Stomach (tissue), 9 donors: Measurements from ENCODE around the gene MPST. TPM values are rescaled to one million over a fixed set of nuclear protein-coding genes. Genes with fewer than 3 reads are reported as not detected.

Source experiments
- DNase-seq, 2 donors: peaks; one replicate each; pipeline versions ENCODE4 v3.0.0 to v3.0.0-alpha.2; 2013 to 2019
- H3K27ac ChIP-seq, 5 donors: fragments of 200-600 bp in 4 of 5; sonication (generic) in 4 of 5; one replicate each; pipeline ENCODE4 v1.5.1; 2013 to 2019; ENCODE audit warnings: mild to moderate bottlenecking in 1 of 5, moderate library complexity in 1 of 5
- H3K27me3 ChIP-seq, 3 donors: fragments of 200-600 bp; sonication (generic); one replicate each; pipeline ENCODE4 v1.5.1; 2017 to 2019; ENCODE audit warnings: mixed run types in 1 of 3
- H3K36me3 ChIP-seq, 4 donors: fragments of 200-600 bp; sonication (generic); 1 replicate in 3 of 4; 2 replicates in 1 of 4; pipeline ENCODE4 v1.5.1; 2016 to 2019
- H3K4me1 ChIP-seq, 4 donors: fragments of 200-600 bp; sonication (generic); one replicate each; pipeline ENCODE4 v1.5.1; 2016 to 2019
- H3K4me3 ChIP-seq, 4 donors: fragments of 200-600 bp; sonication (generic) in 3 of 4; one replicate each; pipeline ENCODE4 v1.5.1; 2016 to 2019; ENCODE audit warnings: mild to moderate bottlenecking in 1 of 4
- H3K9me3 ChIP-seq, 4 donors: fragments of 200-600 bp; sonication (generic); one replicate each; pipeline ENCODE4 v1.5.1; 2016 to 2019
- EP300 ChIP-seq: sonication (generic); formaldehyde crosslinking; IDR thresholded peaks from one replicate; pipeline ENCODE4 v1.6.1; 2017; ENCODE audit warnings: antibody characterized with exemption
- POLR2A ChIP-seq, 4 donors: fragments of 450-650 bp; IDR thresholded peaks; one replicate each; pipeline ENCODE4 v1.6.1; 2016; ENCODE audit warnings: antibody characterized with exemption in 4 of 4, control low read depth in 2 of 4, mild to moderate bottlenecking in 1 of 4, moderate library complexity in 1 of 4
- POLR2AphosphoS5 ChIP-seq, 3 donors: sonication (generic); formaldehyde crosslinking; IDR thresholded peaks; one replicate each; pipeline ENCODE4 v1.6.1; 2016; ENCODE audit warnings: antibody characterized with exemption in 3 of 3
- WGBS, 5 donors: extraction: QIAGEN DNeasy Blood & Tissue Kit in 3 of 5; methylation state at CpG; one replicate each; pipeline versions ENCODE4 v1.1.5 to v1.1.7; 2013 to 2018; 5-methylcytosine and 5-hydroxymethylcytosine counted together
- intact Hi-C: fragments of 100-400 bp; cut with DNase I; formaldehyde crosslinking; loops from one replicate; pipeline ENCODE4 v1.15.1; 2023; ENCODE audit warnings: low total_unique reads
- polyA plus RNA-seq, 3 donors: library from polyadenylated mRNA; stranded (reverse); fragments of 200-250 nt; gene quantifications; one replicate each; pipeline ENCODE4 v1.2.3, GENCODE V29; 2013
- total RNA-seq, 5 donors: library from RNA; depleted of rRNA; stranded (reverse); fragments of >200 nt; gene quantifications; one replicate each; pipeline versions ENCODE4 v1.1.0 to v1.2.3, GENCODE V29; 2014 to 2016
- TF ChIP-seq, protein P1 (sequence below), 7 experiments: fragments of 450-650 bp in 4 of 7; fragments of 200-600 bp in 3 of 7; sonication (generic) in 3 of 7; IDR thresholded peaks; one replicate each; pipeline ENCODE4 v1.5.1; 2016 to 2019; ENCODE audit warnings: antibody characterized with exemption in 7 of 7, control low read depth in 2 of 7, mild to moderate bottlenecking in 1 of 7
- donor health status: healthy with polysubstance abuse.
- donor health status: Bipolar disorder and iron deficiency.
- donor health status: healthy.

MPST gene
- total and polyA plus RNA-seq, 8 donors, result 48.3 to 1,943 (median 154) TPM

DNA sequence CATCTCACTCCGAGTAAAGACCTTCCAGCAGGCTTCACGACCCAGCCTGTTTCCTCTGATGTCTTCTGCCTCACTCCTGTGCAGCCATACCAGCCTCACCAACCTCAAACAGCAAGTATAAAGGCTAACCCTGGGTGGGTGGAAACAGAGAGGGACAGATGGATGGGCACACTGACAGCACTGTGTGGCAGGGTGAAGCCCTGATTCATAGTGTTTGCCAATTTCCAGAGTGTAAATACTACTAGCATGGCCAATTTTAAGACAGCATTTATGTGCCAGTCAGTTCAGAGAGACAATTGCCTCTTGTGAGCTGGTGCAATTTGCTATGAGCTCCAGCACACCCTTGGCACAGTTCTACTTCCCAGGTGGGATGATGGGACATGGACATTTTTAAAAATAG, 21.8 kb upstream of the MPST start:
- Histone ChIP-seq H3K36me3 (no peaks in the 10 kb centered on the region), H3K9me3 (no peaks in the 10 kb centered on the region), H3K4me1 (no peaks in the 10 kb centered on the region), H3K4me3 (no peak overlapping the region), H3K27me3 (peaks cover 0 to 7% (median 0%) of the 10 kb centered on the region in 3 donors), H3K27ac (no peak overlapping the region)
- TF ChIP-seq POLR2AphosphoS5 (IDR thresholded peaks at IDR 0.05) (no peak), EP300 (no peak)
- 77 to 85% (median 80%) methylated on average over 2 of the region's 2 CpGs for WGBS, 5 donors
- intact Hi-C loops, result no loop called here
- no peak for DNase-seq

DNA sequence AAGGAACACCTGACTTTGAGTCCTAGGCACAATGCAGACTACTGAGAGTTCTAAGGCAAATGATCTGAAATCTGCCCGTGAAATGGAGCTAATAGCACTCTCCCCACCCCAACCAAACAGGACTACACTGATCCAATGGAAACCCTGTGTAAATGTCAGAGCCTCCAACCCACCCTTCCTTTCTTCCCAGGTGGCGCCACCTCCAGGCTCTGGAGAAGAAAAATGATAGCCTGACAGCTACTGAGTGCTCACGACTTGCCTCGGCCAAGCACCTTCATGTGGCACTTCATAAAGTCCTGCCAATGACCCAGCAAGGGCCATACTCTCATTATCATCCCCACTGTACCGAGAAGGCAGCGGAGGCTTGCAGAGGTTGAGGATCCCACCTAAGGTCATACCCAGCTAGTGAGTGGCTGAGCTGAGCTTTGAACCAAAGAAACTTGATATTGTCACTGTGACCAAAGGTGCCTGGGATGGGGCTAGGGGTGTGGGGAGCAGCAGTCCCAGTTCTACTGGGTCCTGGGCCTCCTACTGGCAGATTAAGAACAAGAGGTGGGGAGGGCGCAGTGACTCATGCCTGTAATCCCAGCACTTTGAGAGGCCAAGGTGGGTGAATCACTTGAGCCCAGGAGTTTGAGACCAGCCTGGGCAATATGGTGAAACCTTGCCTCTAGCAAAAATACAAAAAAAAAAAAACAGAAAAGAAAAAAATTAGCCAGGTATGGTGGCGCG, 20.8 kb upstream of the MPST start:
- H3K36me3 ChIP-seq, result no peaks in the 10 kb centered on the region
- no peaks in the 10 kb centered on the region for H3K9me3 ChIP-seq
- DNase-seq, result no peak
- no peak overlapping the region for H3K27ac ChIP-seq
- H3K27me3 ChIP-seq, result peaks cover 0 to 7% (median 0%) of the 10 kb centered on the region in 3 donors
- no peaks in the 10 kb centered on the region for H3K4me1 ChIP-seq
- intact Hi-C loops, result no loop called here
- 69 to 85% (median 83%) methylated on average over 9 of the region's 9 CpGs for WGBS, 5 donors
- no peak overlapping the region for H3K4me3 ChIP-seq
- TF ChIP-seq EP300 (no peak), POLR2A (IDR thresholded peaks at IDR 0.05) (no peak), POLR2AphosphoS5 (IDR thresholded peaks at IDR 0.05) (no peak)
- TF ChIP-seq, protein P1, sequence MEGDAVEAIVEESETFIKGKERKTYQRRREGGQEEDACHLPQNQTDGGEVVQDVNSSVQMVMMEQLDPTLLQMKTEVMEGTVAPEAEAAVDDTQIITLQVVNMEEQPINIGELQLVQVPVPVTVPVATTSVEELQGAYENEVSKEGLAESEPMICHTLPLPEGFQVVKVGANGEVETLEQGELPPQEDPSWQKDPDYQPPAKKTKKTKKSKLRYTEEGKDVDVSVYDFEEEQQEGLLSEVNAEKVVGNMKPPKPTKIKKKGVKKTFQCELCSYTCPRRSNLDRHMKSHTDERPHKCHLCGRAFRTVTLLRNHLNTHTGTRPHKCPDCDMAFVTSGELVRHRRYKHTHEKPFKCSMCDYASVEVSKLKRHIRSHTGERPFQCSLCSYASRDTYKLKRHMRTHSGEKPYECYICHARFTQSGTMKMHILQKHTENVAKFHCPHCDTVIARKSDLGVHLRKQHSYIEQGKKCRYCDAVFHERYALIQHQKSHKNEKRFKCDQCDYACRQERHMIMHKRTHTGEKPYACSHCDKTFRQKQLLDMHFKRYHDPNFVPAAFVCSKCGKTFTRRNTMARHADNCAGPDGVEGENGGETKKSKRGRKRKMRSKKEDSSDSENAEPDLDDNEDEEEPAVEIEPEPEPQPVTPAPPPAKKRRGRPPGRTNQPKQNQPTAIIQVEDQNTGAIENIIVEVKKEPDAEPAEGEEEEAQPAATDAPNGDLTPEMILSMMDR (IDR thresholded peaks at IDR 0.05), result no peak

DNA sequence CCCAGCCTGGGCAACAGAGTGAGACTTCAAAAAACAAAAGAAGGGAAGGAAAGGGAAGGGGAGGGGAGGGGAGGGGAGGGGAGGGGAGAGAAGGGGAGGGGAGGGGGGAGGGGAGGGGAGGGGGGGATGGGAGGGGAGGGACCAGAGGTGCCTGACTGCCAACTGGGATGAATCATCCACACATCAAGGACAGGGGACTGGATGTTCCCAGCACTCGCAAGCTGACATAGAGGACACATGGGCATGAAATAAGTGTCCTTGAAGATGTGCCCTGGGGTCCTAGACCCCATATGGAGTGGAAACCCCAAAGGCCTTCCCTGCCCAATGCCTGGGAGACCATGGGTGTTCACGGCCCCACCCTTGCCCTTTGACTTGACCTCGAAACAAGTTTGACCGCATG, 20.1 kb upstream of the MPST start:
- TF ChIP-seq EP300 (no peak), POLR2A (IDR thresholded peaks at IDR 0.05) (no peak), POLR2AphosphoS5 (IDR thresholded peaks at IDR 0.05) (no peak)
- TF ChIP-seq, protein P1 (IDR thresholded peaks at IDR 0.05), result no peak
- H3K4me1 ChIP-seq, result no peaks in the 10 kb centered on the region
- H3K4me3 ChIP-seq, result no peak overlapping the region
- peaks cover 0 to 9% (median 0%) of the 10 kb centered on the region in 3 donors for H3K27me3 ChIP-seq
- intact Hi-C loops, result no loop called here
- H3K36me3 ChIP-seq, result no peaks in the 10 kb centered on the region
- DNase-seq, result no peak
- H3K9me3 ChIP-seq, result no peaks in the 10 kb centered on the region
- no peak overlapping the region for H3K27ac ChIP-seq
- WGBS, 5 donors, result 66 to 74% (median 72%) methylated on average over 4 of the region's 4 CpGs

DNA sequence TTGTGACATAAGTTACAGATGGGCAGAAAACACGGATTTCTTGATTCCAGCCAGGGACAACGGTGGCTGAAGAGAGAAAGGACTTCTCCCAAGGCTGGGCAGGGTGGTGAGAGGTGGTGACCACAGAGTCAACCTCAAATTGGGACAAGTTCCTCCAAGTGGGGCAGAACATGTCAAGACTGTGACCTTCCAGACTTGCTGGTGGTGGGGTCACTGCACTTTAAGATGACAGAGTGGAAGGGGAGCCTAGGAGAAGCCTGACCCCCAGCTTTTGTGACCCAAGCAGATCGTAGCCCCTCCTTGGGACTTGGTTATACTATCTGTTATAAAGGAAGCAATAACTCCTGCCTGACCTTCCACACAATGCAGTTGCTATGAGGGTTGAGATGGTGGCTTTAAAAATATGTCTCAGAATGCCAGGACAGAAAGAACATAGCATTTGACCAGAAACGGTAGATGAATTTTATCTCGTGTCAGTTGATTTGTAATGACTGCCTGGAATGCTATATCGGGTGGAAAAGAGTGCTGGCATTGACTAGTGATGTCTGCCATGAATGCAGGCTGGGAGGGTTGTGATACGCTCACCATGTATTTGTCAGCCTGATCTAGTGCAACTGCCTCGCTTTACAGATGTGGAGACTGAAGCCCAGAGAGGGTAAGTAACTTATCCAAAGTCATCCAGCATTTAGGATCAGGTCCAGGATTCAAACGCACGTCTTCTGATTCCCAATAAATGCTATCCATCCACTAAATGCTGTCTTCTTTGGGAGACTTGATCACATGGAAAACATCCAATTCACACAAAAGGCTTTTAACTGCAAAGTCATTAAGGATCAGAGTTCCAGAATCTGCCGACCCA, 18.6 kb upstream of the MPST start:
- H3K36me3 ChIP-seq, result no peaks in the 10 kb centered on the region
- no peak for TF ChIP-seq POLR2AphosphoS5 (IDR thresholded peaks at IDR 0.05)
- TF ChIP-seq EP300, result no peak
- TF ChIP-seq, protein P1 (IDR thresholded peaks at IDR 0.05), result no peak
- TF ChIP-seq POLR2A (IDR thresholded peaks at IDR 0.05), result no peak
- H3K4me3 ChIP-seq, result no peak overlapping the region
- no peak overlapping the region for H3K27ac ChIP-seq
- intact Hi-C loops, result no loop called here
- no peaks in the 10 kb centered on the region for H3K9me3 ChIP-seq
- no peak for DNase-seq
- no peaks in the 10 kb centered on the region for H3K4me1 ChIP-seq
- WGBS, 5 donors, result 67 to 72% (median 71%) methylated on average over 11 of the region's 11 CpGs
- H3K27me3 ChIP-seq, result peaks cover 0 to 9% (median 0%) of the 10 kb centered on the region in 3 donors
